Inferior parietal cortex (tissue), 1 donor: ENCODE data around the gene TCF7.

Source experiments
- DNase-seq: peaks from one replicate; pipeline ENCODE4 v3.0.0-alpha.2; 2016; ENCODE audit errors: extremely low spot score

TCF7 gene

GRCh38 chr5:134177369-134178095 is 63.1 kb downstream of the TCF7 start:
- peak; percentile 42 for DNase-seq

- no peak for DNase-seq
Measured at GRCh38 chr5:134178096-134178419, 63.6 kb downstream of the TCF7 start.

- no peak for DNase-seq
Measured at GRCh38 chr5:134183481-134183880, 69.0 kb downstream of the TCF7 start.

GRCh38 chr5:134184155-134185135 is 70.0 kb downstream of the TCF7 start:
- DNase-seq, result peak; percentile 79

- no peak for DNase-seq
Measured at GRCh38 chr5:134188092-134188491, 73.6 kb downstream of the TCF7 start.

GRCh38 chr5:134189031-134189430 is 74.5 kb downstream of the TCF7 start:
- DNase-seq, result no peak

- DNase-seq, result no peak
Measured at GRCh38 chr5:134195666-134196065, 81.2 kb downstream of the TCF7 start.
